Measurements from ENCODE around the gene CLDN22. TPM values are rescaled to one million over a fixed set of nuclear protein-coding genes. Genes with fewer than 3 reads are reported as not detected.
A peak's percentile ranks its signal among the peaks of the same experiment; 100 is the strongest.

The CLDN22 gene
- total RNA-seq, result 0.16 TPM

GRCh38 chr4:183320211-183321059 lies at the start of gene CLDN22:
Gene CLDN22, minus strand, starts transcription at chr4:183320276. Its CDS starts 58 bp downstream, at chr4:183320218.
- ATAC-seq, result peak; percentile 52

GRCh38 chr4:183369073-183369472 lies 49.0 kb upstream of the CLDN22 start:
- no peak for ATAC-seq

GRCh38 chr4:183366206-183366835 lies 46.2 kb upstream of the CLDN22 start:
- ATAC-seq, result no peak

DNA sequence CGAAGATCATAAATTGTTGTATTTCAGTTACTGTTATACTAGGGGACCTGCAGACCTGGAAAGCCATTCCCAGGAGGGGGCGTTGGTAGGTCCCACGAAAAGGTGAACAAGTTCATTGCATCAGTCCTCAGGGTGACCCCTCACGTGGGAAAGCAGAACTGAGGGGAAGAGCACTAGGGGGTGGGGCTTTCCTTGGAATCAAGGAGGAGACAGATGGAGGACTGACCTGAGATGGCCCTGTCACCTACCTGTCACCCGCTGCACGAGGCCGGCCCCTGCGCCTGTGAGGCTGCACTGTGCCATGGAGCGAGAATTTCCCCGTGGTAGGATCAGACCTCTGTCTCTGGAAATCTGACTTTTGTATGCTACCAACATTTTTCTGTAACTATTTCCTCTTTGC lies 43.9 kb upstream of the CLDN22 start:
- ATAC-seq, result no peak

GRCh38 chr4:183362916-183363542 lies 43.0 kb upstream of the CLDN22 start:
- peak; percentile 30 for ATAC-seq

DNA sequence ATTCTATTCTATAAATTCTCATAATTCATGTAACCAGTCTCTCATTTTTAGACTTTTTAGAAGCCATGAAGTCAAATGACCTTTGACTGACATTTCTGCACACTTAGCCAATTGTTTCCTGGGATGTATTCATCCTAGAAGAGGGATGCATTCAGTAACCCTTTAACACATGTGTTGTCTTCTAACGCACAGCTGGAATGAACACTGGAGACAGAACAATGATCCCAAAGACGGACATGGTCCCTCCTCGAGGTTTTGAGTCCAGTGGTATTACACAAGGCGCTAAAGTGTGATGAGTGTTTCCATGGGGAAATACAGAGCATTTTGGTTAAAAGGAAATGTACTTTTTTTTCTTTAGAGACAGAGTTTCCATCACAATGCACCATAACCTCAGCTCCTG lies 42.0 kb upstream of the CLDN22 start:
- ATAC-seq, result no peak

DNA sequence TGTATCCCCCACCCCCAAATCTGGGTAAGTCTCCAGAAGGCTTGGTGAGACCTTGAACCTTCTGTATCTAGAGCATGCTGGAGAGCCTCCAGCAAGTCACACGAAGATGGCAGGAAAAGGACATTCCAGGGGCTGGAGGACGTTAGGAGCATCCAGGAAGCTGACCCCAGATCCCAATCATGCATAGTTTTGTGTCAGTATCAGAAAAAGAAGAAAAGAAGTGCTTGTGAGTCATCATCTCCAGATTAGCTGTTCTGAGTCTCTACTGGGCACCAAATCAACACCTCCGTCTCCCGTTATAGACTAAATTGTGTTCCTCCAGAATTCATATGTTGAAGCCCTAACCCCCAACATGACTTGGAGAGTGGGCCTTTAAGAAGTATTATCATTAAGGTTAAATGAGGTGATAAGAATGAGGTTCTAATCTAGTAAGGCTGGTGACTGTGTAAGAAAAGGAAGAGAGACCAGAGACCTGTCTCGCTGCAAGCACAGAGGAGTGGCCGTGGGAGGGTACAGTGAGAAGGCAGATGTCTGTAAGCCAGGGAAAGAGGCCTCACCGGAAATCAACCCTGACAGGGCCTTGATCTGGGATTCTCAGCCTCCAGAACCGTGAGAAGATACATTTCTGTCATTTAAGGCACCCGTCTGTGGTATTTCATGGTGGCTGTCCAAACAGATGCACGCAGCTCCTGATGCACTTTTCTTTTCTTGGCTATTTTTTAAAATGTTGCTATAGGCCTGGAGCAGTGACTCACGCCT lies 40.3 kb upstream of the CLDN22 start:
- ATAC-seq, result no peak

DNA sequence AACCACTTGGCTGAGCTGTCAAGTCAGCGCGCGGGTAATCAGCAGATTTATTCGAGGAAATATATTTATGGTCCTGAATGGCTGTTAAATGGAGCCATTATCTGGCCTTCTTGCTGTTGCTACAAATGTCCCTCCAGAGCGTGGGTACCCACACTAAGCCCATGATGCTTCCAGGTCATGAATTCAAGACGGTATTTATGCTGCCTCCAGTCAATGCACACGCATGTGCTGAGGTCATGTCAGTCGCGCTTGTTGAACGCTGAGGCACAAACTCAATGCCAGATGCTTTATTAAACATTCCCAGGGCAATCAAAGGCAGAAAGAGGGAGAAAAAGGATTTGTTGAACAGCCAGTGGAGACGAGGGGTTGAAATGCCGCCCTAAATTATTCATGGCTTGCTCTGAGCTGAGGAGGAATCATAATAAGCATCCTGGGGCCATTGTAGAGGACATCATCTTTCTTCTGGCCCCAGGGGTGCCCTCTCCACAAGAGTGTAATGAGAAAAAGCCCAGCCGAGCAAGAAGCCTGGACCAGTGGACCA lies 38.2 kb upstream of the CLDN22 start:
- no peak for ATAC-seq

DNA sequence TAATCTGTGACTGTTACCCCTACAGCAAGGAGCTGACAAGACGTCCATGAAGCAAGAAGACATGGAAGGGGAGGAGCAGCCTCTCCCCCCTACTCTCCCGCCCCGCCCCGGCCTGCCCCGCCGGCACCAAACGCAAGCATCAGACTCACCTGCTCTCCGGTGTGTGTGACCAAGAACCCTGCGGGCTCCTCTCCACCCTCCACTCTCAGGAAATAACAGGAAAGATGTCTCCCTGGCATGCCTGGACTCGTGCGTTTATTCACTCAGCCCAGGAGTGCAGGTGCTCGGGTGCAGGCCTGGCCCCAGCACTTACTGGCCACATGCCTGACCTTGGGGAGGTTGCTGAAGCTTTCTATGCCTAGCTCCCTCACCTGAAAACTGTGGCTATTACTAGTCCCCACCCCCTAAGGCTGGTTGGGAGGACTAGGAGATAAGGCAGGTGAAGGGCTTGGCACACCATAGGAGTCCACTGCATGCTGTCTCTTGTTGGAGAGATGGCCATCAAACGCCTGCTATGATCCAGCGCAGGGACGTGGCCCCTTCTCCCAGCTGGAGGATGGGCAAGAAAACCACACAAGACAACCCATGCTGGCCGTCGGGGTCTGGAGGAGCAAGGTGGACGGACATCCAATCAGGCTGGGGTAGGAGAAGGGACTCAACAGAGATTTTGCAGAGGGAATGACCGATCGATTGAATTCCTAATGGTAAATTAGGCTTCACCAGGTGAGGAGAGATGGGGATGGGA lies 37.0 kb upstream of the CLDN22 start:
- peak; percentile 93 for ATAC-seq

DNA sequence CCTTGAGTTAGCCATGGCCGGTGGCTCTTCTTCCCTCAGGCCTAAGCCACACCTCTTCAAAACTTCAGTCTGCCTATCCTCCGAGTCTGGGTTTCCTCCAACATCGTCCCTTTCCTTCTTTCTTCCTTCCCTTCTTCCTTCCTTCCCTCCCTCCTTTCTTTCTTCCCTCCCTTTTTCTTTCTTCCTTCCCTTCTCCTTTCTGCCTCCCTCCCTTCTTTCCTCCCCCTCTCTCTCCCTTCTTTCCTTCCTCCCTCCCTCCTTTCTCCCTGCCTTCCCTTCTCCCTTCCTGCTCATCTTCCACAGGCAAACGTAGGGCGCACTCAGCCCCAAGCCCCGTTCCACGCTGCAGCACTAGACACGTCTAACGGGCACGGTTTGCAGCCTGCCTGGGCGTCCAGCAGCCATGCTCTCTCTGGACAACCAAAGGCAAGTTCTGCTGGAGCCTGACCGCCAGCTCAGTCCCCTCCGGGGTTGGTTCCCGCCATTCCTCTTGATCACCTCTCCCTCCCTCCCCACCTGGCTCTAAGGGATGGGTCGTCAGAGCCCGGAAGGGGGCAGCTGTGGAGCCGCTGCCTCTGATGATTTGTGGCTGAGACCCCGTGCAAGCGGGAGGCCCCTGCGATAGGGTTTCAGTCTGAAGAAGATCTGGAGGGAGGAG lies 36.2 kb upstream of the CLDN22 start:
- ATAC-seq, result no peak

GRCh38 chr4:183355405-183355804 lies 35.3 kb upstream of the CLDN22 start:
- peak; percentile 26 for ATAC-seq

- peak; percentile 19 for ATAC-seq
Observed at GRCh38 chr4:183354219-183354618, 34.1 kb upstream of the CLDN22 start.

- no peak for ATAC-seq
Observed at GRCh38 chr4:183353557-183353956, 33.5 kb upstream of the CLDN22 start.

GRCh38 chr4:183352546-183352945 lies 32.5 kb upstream of the CLDN22 start:
- no peak for ATAC-seq

- no peak for ATAC-seq
Observed at GRCh38 chr4:183350317-183351071, 30.4 kb upstream of the CLDN22 start.

DNA sequence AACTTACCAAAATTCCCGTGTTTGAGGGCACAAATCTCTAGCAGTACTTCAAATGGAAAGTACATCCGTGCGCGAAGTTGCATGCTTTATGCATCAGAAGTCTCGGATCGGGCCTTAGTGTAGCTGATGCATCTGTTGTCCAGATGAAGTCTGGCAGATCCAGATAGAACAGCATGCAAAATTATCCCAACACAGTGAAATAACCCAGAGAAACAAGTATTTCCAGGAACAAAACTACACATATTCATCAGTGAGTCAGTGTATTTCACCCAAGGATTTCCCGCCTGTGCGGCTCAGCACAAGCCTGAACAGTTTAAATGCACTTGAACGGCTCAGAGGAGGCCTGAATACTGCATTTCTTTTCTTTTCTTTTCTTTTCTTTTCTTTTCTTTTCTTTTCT lies 29.6 kb upstream of the CLDN22 start:
- ATAC-seq, result peak; percentile 85

DNA sequence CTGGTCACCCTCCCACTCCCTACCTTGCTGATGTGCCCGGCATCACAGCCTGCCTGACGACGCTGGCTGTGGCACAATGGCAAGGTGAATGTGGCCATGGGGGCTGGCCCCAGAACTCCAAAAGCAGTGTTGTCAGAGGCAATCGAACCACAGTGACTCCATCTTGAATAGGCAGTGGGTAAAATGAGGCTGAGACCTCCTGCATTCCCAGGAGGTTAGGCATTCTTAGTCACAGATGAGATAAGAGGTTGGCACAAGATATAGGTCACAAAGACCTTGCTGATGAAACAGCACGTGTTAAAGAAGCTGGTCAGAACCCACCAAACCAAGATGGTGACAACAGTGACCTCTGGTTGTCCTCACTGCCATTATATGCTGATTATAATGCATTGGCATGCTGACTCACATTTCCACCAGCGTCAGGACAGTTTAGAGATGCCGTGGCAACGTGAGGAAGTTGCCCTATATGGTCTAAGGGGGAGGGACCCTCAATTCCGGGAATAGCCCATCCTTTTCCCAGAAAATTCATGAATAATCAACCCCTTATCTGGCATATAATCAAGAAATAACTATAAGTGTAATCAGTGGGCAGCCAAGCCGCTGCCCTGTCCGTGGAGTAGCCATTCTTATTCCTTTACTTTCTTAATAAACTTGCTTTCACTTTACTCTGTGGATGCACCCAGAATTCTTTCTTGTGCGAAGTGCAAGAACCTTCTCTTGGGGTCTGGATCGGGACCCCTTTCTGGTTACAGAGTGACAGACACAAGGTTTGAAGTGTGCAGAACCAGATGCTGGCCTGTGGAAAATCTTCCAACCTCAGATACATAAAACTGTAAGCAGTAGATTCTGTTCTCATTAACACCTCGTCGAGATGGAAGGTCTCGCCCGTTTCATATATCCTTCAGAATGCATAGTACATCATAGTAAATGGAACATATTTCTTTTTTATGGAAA lies 28.9 kb upstream of the CLDN22 start:
- peak; percentile 84 for ATAC-seq

DNA sequence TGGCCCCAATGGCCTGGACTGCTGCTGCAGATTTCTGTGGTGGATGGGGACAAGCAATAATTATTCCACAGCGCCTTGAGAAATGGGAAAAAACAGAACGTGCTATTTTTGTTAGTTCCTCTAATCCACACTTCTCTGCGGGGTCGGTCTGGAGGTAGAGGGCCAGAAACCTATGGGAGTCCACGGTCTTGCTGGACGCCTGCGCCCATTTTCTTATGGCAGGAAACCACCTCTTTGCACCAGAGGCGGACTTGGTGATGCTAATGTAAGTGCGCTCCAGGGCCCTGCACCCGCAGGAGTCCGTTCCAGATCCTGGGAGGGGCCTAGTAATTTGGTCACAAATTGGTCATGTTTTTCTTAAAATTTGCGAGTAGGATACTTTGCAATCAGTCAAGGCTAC lies 28.1 kb upstream of the CLDN22 start:
- no peak for ATAC-seq

DNA sequence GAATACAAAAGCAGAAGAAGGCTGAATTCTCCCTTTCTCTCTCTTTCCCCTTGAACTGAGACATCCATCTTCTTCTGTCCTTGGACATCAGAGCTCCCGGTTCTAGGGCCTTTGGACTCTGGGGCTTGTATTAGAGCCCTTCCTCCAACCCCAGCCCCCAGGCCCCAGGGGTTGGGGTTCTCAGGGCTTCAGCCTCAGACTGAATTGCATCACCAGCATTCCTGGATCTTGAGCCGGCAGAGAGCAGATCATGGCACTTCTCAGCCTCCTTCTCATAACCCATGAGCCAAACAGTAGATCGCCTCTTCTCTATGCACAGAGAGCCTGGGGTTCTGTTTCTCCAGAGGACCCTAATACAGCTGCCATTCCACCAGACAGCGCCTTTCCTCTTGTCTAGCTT lies 27.5 kb upstream of the CLDN22 start:
- no peak for ATAC-seq

Measured in esophagus mucosa (tissue), 1 donor.